ENCODE results near the gene TSPEAR.

The TSPEAR gene

GRCh38 chr21:44632067-44632466, 79.3 kb downstream of the TSPEAR start:
- TF ChIP-seq SNAI2 (CRISPR knock-in tag; IDR thresholded peaks at IDR 0.05) (no peak), ZNF565 (CRISPR knock-in tag; conservative IDR thresholded peaks at IDR 0.05; ENCODE audit: low read depth) (no peak), OSR1 (CRISPR knock-in tag; IDR thresholded peaks at IDR 0.05) (no peak), TSHZ2 (CRISPR knock-in tag; IDR thresholded peaks at IDR 0.05) (no peak), BACH2 (CRISPR knock-in tag; IDR thresholded peaks at IDR 0.05; ENCODE audit: borderline replicate concordance) (no peak), PATZ1 (CRISPR knock-in tag; IDR thresholded peaks at IDR 0.05; ENCODE audit: borderline replicate concordance) (no peak), POU6F1 (CRISPR knock-in tag; IDR thresholded peaks at IDR 0.05; ENCODE audit: borderline replicate concordance, low read depth) (no peak), ARNTL (CRISPR knock-in tag; IDR thresholded peaks at IDR 0.05; ENCODE audit: borderline replicate concordance, low read depth) (no peak), PPARA (CRISPR knock-in tag; IDR thresholded peaks at IDR 0.05; ENCODE audit: borderline replicate concordance) (no peak), TCF4 (CRISPR knock-in tag; IDR thresholded peaks at IDR 0.05; ENCODE audit: borderline replicate concordance) (no peak), ZFP30 (CRISPR knock-in tag; IDR thresholded peaks at IDR 0.05) (no peak), CSRNP3 (CRISPR knock-in tag; IDR thresholded peaks at IDR 0.05) (no peak), ZFP3 (CRISPR knock-in tag; IDR thresholded peaks at IDR 0.05) (no peak)
- ATAC-seq, result no peak

GRCh38 chr21:44630440-44630839, 80.9 kb downstream of the TSPEAR start:
- TF ChIP-seq ARNTL (CRISPR knock-in tag; IDR thresholded peaks at IDR 0.05; ENCODE audit: borderline replicate concordance, low read depth) (no peak), CREB5 (CRISPR knock-in tag; IDR thresholded peaks at IDR 0.05; ENCODE audit: low read depth) (no peak), OSR1 (CRISPR knock-in tag; IDR thresholded peaks at IDR 0.05) (no peak), TOX (CRISPR knock-in tag; IDR thresholded peaks at IDR 0.05; ENCODE audit: borderline replicate concordance) (no peak), ZNF8 (CRISPR knock-in tag; IDR thresholded peaks at IDR 0.05) (no peak), ZNF70 (CRISPR knock-in tag; IDR thresholded peaks at IDR 0.05) (no peak), ZNF565 (CRISPR knock-in tag; conservative IDR thresholded peaks at IDR 0.05; ENCODE audit: low read depth) (no peak), CSDC2 (CRISPR knock-in tag; IDR thresholded peaks at IDR 0.05) (no peak), SNAI2 (CRISPR knock-in tag; IDR thresholded peaks at IDR 0.05) (no peak), CSRNP3 (CRISPR knock-in tag; IDR thresholded peaks at IDR 0.05) (no peak), ESRRG (CRISPR knock-in tag; IDR thresholded peaks at IDR 0.05) (no peak), ZC3H10 (CRISPR knock-in tag; IDR thresholded peaks at IDR 0.05) (no peak), POU6F1 (CRISPR knock-in tag; IDR thresholded peaks at IDR 0.05; ENCODE audit: borderline replicate concordance, low read depth) (no peak), ISL1 (CRISPR knock-in tag; IDR thresholded peaks at IDR 0.05) (no peak), ZFP3 (CRISPR knock-in tag; IDR thresholded peaks at IDR 0.05) (no peak)
- ATAC-seq, result no peak

All from SK-N-SH treated with all-trans-retinoic acid at 6 μM for 48 hours (cell line).